Tibial artery (tissue), 4 donors: ENCODE measurements around the gene KLF8.

Experiments used
- DNase-seq, 2 donors: peaks; one replicate each; pipeline ENCODE4 v3.0.0-alpha.2; 2019
- H3K27ac ChIP-seq, 2 donors: fragments of 200-600 bp; sonication (generic) in 1 of 2; 1 replicate in 1 of 2; 2 replicates in 1 of 2; pipeline ENCODE4 v1.5.1; 2018 to 2019; ENCODE audit warnings: mild to moderate bottlenecking in 1 of 2
- H3K27me3 ChIP-seq, 2 donors: fragments of 200-600 bp; sonication (generic) in 1 of 2; one replicate each; pipeline versions ENCODE4 v1.5.1 to v1.6.0; 2016 to 2019
- H3K36me3 ChIP-seq, 3 donors: fragments of 200-600 bp; sonication (generic) in 2 of 3; one replicate each; pipeline ENCODE4 v1.5.1; 2016 to 2019; ENCODE audit warnings: mild to moderate bottlenecking in 2 of 3
- H3K4me1 ChIP-seq, 4 donors: fragments of 200-600 bp; sonication (generic) in 2 of 4; 1 replicate in 3 of 4; 2 replicates in 1 of 4; pipeline ENCODE4 v1.5.1; 2016 to 2019
- H3K4me3 ChIP-seq, 2 donors: fragments of 200-600 bp; sonication (generic) in 1 of 2; 1 replicate in 1 of 2; 2 replicates in 1 of 2; pipeline ENCODE4 v1.5.1; 2018 to 2019; ENCODE audit warnings: mild to moderate bottlenecking in 2 of 2
- H3K9me3 ChIP-seq, 3 donors: fragments of 200-600 bp; sonication (generic) in 1 of 3; one replicate each; pipeline ENCODE4 v1.5.1; 2016 to 2019
- intact Hi-C: fragments of 100-400 bp; cut with DNase I; formaldehyde crosslinking; loops from one replicate; pipeline ENCODE4 v1.15.0; 2023; ENCODE audit warnings: low total_unique reads
- TF ChIP-seq, protein P1 (sequence below), 2 experiments: fragments of 200-600 bp in 1 of 2; fragments of 450-650 bp in 1 of 2; IDR thresholded peaks; one replicate each; pipeline ENCODE4 v1.5.1; 2017 to 2019; ENCODE audit warnings: antibody characterized with exemption in 2 of 2, mild to moderate bottlenecking in 1 of 2, moderate library complexity in 1 of 2

KLF8 gene

DNA sequence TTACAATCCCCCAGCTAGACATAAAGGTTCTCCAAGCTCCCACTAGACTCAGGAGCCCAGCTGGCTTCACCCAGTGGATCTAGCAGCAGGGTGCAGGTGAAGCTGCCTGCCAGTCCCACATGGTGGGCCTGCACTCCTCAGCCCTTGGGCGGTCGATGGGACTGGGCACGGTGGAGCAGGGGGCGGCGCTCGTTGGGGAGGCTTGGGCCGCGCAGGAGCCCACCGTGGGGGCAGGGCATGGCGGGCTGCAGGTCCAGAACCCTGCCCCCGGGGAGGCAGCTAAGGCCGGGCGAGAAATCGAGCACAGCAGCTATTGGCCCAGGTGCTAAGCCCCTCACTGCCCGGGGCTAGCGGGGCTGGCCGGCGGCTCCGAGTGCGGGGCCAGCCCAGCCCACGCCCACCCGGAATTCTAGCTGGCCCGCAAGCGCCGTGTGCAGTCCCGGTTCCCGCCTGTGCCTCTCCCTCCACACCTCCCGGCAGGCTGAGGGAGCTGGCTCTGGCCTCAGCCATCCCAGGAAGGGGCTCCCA, 9.6 kb upstream of the KLF8 start:
- Histone ChIP-seq H3K27ac (no peak overlapping the region), H3K4me1 (peaks cover 0 to 30% (median 0%) of the 10 kb centered on the region in 4 donors), H3K36me3 (no peaks in the 10 kb centered on the region), H3K4me3 (no peak overlapping the region), H3K9me3 (no peaks in the 10 kb centered on the region), H3K27me3 (no peaks in the 10 kb centered on the region)
- intact Hi-C loops: loop anchor here (5.0 kb wide), 1 partner anchor 510 kb away; no protein-coding TSS in a partner anchor
- TF ChIP-seq, protein P1, sequence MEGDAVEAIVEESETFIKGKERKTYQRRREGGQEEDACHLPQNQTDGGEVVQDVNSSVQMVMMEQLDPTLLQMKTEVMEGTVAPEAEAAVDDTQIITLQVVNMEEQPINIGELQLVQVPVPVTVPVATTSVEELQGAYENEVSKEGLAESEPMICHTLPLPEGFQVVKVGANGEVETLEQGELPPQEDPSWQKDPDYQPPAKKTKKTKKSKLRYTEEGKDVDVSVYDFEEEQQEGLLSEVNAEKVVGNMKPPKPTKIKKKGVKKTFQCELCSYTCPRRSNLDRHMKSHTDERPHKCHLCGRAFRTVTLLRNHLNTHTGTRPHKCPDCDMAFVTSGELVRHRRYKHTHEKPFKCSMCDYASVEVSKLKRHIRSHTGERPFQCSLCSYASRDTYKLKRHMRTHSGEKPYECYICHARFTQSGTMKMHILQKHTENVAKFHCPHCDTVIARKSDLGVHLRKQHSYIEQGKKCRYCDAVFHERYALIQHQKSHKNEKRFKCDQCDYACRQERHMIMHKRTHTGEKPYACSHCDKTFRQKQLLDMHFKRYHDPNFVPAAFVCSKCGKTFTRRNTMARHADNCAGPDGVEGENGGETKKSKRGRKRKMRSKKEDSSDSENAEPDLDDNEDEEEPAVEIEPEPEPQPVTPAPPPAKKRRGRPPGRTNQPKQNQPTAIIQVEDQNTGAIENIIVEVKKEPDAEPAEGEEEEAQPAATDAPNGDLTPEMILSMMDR (IDR thresholded peaks at IDR 0.05): no peak
- DNase-seq: no peak

- no peak overlapping the region for H3K4me3 ChIP-seq
- no peaks in the 10 kb centered on the region for H3K9me3 ChIP-seq
- no peak overlapping the region for H3K27ac ChIP-seq
- intact Hi-C loops: no loop called here
- peaks cover 0 to 23% (median 7%) of the 10 kb centered on the region in 4 donors for H3K4me1 ChIP-seq
- DNase-seq: no peak
- H3K27me3 ChIP-seq: no peaks in the 10 kb centered on the region
- no peaks in the 10 kb centered on the region for H3K36me3 ChIP-seq
- TF ChIP-seq, protein P1 (IDR thresholded peaks at IDR 0.05): no peak
These were observed 5.2 kb upstream of the KLF8 start for GRCh38 chrX:56226980-56227379.

DNA sequence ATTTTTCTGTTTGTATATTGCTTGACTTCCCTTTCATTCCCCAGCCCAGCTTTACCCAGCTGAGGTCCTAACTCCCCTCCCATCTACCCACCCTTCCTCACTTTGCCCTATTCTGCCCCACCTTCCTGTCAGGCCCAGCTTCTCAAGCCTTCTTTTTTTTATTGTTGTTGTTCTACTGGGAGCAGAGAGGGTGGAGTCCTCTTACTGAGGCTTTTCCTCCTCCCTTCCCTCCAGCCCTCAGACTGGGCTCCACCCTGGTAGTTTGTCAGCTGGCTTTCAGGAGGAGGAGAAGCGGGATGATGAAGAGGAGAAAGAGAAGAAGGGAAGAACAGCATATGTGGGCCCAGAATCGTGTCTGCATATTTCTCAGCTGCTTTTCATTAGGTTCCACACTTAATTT, 3.2 kb upstream of the KLF8 start:
- peak; percentile 32 to 66 for DNase-seq
- H3K36me3 ChIP-seq: no peaks in the 10 kb centered on the region
- TF ChIP-seq, protein P1 (IDR thresholded peaks at IDR 0.05): no peak
- peaks cover 0 to 23% (median 7%) of the 10 kb centered on the region in 4 donors for H3K4me1 ChIP-seq
- H3K27ac ChIP-seq: peak overlapping the region; percentile 69 to 75
- no peaks in the 10 kb centered on the region for H3K27me3 ChIP-seq
- H3K9me3 ChIP-seq: no peaks in the 10 kb centered on the region
- intact Hi-C loops: no loop called here
- H3K4me3 ChIP-seq: no peak overlapping the region

DNA sequence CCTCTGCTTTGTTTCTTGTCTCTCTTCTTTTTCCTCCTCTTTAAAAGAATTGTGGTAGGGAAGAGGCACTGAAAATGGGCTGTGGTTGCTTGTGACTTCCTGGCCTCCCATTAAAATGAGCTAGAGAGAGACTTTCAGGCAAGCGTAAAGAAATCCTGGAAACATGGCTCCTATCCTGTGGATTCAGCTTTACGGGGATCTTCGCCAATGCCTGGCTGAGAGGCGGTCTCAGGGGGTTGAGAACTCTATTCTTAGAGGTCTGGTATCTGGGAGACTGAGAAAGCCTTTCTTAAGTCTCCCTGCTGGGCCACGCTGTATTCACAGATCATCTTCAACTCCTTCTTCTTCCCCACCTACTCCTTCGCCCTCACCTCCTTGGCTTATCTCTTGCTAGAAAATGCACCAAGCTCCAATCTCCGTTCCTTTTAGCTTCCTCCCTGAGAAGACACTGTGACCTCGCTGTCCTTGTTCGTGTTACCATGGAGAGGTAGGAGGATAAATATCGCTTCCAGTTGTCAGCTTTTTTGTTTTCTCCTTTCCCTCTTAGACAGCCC, 542 bp upstream of the KLF8 start:
- peaks cover 0 to 44% (median 12%) of the 10 kb centered on the region in 4 donors for H3K4me1 ChIP-seq
- no peaks in the 10 kb centered on the region for H3K27me3 ChIP-seq
- intact Hi-C loops: no loop called here
- H3K9me3 ChIP-seq: no peaks in the 10 kb centered on the region
- DNase-seq: no peak
- H3K4me3 ChIP-seq: peak overlapping the region; percentile 64 to 66
- H3K27ac ChIP-seq: peak overlapping the region; percentile 90 to 92
- H3K36me3 ChIP-seq: no peaks in the 10 kb centered on the region
- TF ChIP-seq, protein P1 (IDR thresholded peaks at IDR 0.05): no peak

- peak overlapping the region; percentile 90 to 92 for H3K27ac ChIP-seq
- peak overlapping the region; percentile 64 to 66 for H3K4me3 ChIP-seq
- H3K9me3 ChIP-seq: no peaks in the 10 kb centered on the region
- intact Hi-C loops: no loop called here
- TF ChIP-seq, protein P1 (IDR thresholded peaks at IDR 0.05): no peak
- H3K4me1 ChIP-seq: peaks cover 0 to 53% (median 12%) of the 10 kb centered on the region in 4 donors
- H3K36me3 ChIP-seq: no peaks in the 10 kb centered on the region
- DNase-seq: no peak
- no peaks in the 10 kb centered on the region for H3K27me3 ChIP-seq
These were observed 944 bp downstream of the KLF8 start for GRCh38 chrX:56233100-56233499.
